ENCODE measurements around the gene FTH1.

DNA sequence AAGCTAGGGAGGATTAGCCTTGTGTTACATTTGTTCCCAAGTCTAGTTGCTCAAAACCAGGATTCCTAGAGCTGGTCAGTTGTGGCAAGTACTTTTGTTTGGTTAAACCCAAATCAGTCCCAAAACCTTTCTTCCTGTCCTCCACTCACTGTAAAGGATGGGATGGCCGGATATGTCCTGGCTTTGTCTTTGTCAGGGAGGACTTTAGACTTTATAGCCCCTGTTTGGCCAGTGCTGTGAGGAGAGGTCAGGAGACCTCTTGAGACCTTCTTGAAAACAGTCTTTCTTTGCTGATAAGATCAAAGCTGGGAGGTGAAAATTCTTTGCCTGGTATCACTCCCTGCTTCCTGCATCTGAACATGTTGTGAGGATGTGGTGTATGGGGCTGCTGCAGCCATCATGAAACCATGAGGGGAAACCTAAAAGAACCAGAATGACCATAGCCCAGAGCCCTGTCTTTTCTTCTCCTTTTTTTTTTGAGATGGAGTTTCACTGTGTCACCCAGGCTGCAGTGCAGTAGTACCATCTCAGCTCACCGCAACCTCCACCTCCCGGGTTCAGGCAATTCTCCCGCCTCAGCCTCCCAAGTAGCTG is 43.6 kb upstream of the FTH1 start:
- TF ChIP-seq POLR2A (IDR thresholded peaks at IDR 0.05; ENCODE audit: low read depth, low read length) = no peak
- TF ChIP-seq POLR2AphosphoS5 (IDR thresholded peaks at IDR 0.05; ENCODE audit: low read depth, low read length) = no peak
- TF ChIP-seq TAF1 (IDR thresholded peaks at IDR 0.05; ENCODE audit: low read depth, low read length) = no peak

Data from GM12891 (cell line).